GM23338 (cell line): ENCODE data around the gene PGBD4. TPM values are rescaled to one million over a fixed set of nuclear protein-coding genes. Genes with fewer than 3 reads are reported as not detected.

Experiments used
- ATAC-seq: fragments of 200-7000 bp; cut with Tn5 transposase; 3 replicates; pipeline ENCODE4 v1.9.1; 2020
- DNase-seq: peaks from one replicate; pipeline ENCODE4 v3.0.0-alpha.2; 2015; ENCODE audit warnings: low spot score
- H2AFZ ChIP-seq: fragments of 200-600 bp; sonication (generic); 2 replicates; pipeline ENCODE4 v1.8.0; 2016; ENCODE audit warnings: antibody characterized with exemption, mild to moderate bottlenecking, moderate library complexity
- H3F3A ChIP-seq: fragments of 200-600 bp; sonication (generic); replicated peaks from 2 replicates; pipeline ENCODE4 v1.8.0; 2017; ENCODE audit warnings: antibody characterized with exemption, mixed run types, low read depth
- H3K27ac ChIP-seq: fragments of 200-600 bp; sonication (generic); 2 replicates; pipeline ENCODE4 v1.6.1; 2016; ENCODE audit warnings: low read depth
- H3K27me3 ChIP-seq: fragments of 200-600 bp; sonication (generic); 2 replicates; pipeline ENCODE4 v1.8.0; 2016; ENCODE audit warnings: mild to moderate bottlenecking, mixed run types, moderate library complexity; ENCODE audit not compliant: insufficient read depth
- H3K36me3 ChIP-seq: fragments of 200-600 bp; sonication (generic); 2 replicates; pipeline ENCODE4 v1.8.0; 2016; ENCODE audit warnings: mild to moderate bottlenecking; ENCODE audit not compliant: insufficient read depth
- H3K4me1 ChIP-seq: fragments of 200-600 bp; sonication (generic); 2 replicates; pipeline ENCODE4 v1.8.0; 2016; ENCODE audit warnings: mild to moderate bottlenecking, moderate library complexity; ENCODE audit not compliant: insufficient read depth
- H3K4me2 ChIP-seq: fragments of 200-600 bp; sonication (generic); 2 replicates; pipeline ENCODE4 v1.7.1; 2017; ENCODE audit warnings: mixed run types
- H3K4me3 ChIP-seq: fragments of 200-600 bp; sonication (generic); 2 replicates; pipeline ENCODE4 v1.6.1; 2016; ENCODE audit warnings: mixed run types
- H3K79me2 ChIP-seq: fragments of 200-600 bp; sonication (generic); replicated peaks from 2 replicates; pipeline ENCODE4 v1.8.0; 2017; ENCODE audit warnings: mild to moderate bottlenecking; ENCODE audit not compliant: insufficient read depth
- H3K9me2 ChIP-seq: fragments of 200-600 bp; sonication (generic); 2 replicates; pipeline ENCODE4 v1.8.0; 2017; ENCODE audit not compliant: insufficient read depth
- H4K20me1 ChIP-seq: fragments of 200-600 bp; sonication (generic); replicated peaks from 2 replicates; pipeline ENCODE4 v1.8.0; 2017; ENCODE audit warnings: mild to moderate bottlenecking; ENCODE audit not compliant: insufficient read depth
- H3K27ac Mint-ChIP-seq: 2 replicates; pipeline ENCODE4 v1.8.0; 2020; ENCODE audit warnings: inconsistent platforms, mild to moderate bottlenecking, moderate library complexity, mixed read lengths
- H3K27me3 Mint-ChIP-seq: 3 replicates; pipeline ENCODE4 v1.8.0; 2022; ENCODE audit warnings: low read depth, mild to moderate bottlenecking, moderate library complexity, mixed read lengths, inconsistent platforms; ENCODE audit not compliant: insufficient read depth, poor library complexity
- H3K36me3 Mint-ChIP-seq: 3 replicates; pipeline ENCODE4 v1.8.0; 2021; ENCODE audit warnings: low read depth, mild to moderate bottlenecking, inconsistent platforms, moderate library complexity, mixed read lengths
- H3K4me1 Mint-ChIP-seq: 3 replicates; pipeline ENCODE4 v1.8.0; 2020; ENCODE audit warnings: mild to moderate bottlenecking, inconsistent platforms, mixed read lengths
- H3K4me3 Mint-ChIP-seq: 3 replicates; pipeline ENCODE4 v1.8.0; 2021; ENCODE audit warnings: moderate library complexity, mild to moderate bottlenecking, inconsistent platforms, mixed read lengths
- H3K9me3 Mint-ChIP-seq: 3 replicates; pipeline ENCODE4 v1.8.0; 2020; ENCODE audit warnings: moderate library complexity, mild to moderate bottlenecking, inconsistent platforms, mixed read lengths
- CREB1 ChIP-seq: fragments of 250-450 bp; sonication (Bioruptor Pico); IDR thresholded peaks from 2 replicates; pipeline ENCODE4 v1.5.0; 2020; ENCODE audit warnings: low read depth, mild to moderate bottlenecking, moderate library complexity
- CTCF ChIP-seq, 2 experiments: fragments of 200-600 bp in 1 of 2; sonication (generic) in 1 of 2; conservative IDR thresholded peaks; 2 replicates each; pipeline versions ENCODE4 v1.5.1 to v1.6.1; 2016 to 2017; ENCODE audit warnings: antibody characterized with exemption in 2 of 2, low read depth in 2 of 2, mild to moderate bottlenecking in 2 of 2, moderate library complexity in 1 of 2
- EZH2 ChIP-seq: fragments of 200-600 bp; sonication (generic); IDR thresholded peaks from one replicate; pipeline ENCODE4 v1.8.0; 2017; ENCODE audit warnings: antibody characterized with exemption, mild to moderate bottlenecking, low read depth; ENCODE audit not compliant: unreplicated experiment
- EZH2phosphoT487 ChIP-seq: fragments of 200-600 bp; sonication (generic); IDR thresholded peaks from one replicate; pipeline ENCODE4 v1.8.1; 2018; ENCODE audit warnings: antibody characterized with exemption; ENCODE audit not compliant: unreplicated experiment
- NANOG ChIP-seq: IDR thresholded peaks from 2 replicates; pipeline ENCODE4 v1.6.1; 2016; ENCODE audit warnings: antibody characterized with exemption, borderline replicate concordance
- POLR2AphosphoS5 ChIP-seq: IDR thresholded peaks from 2 replicates; pipeline ENCODE4 v1.6.1; 2016; ENCODE audit warnings: antibody characterized with exemption, low read depth
- REST ChIP-seq: IDR thresholded peaks from one replicate; pipeline ENCODE4 v1.6.1; 2018; ENCODE audit warnings: antibody characterized with exemption; ENCODE audit not compliant: unreplicated experiment
- STAT1 ChIP-seq: IDR thresholded peaks from one replicate; pipeline ENCODE4 v1.6.1; 2016; ENCODE audit warnings: antibody characterized with exemption; ENCODE audit not compliant: unreplicated experiment
- ZNF114 ChIP-seq: fragments of 250-450 bp; sonication (Bioruptor Pico); IDR thresholded peaks from 2 replicates; pipeline ENCODE4 v1.5.0; 2020; ENCODE audit warnings: mild to moderate bottlenecking, moderate library complexity
- ZNF462 ChIP-seq: fragments of 250-450 bp; sonication (Bioruptor Pico); IDR thresholded peaks from 2 replicates; pipeline ENCODE4 v1.5.0; 2020; ENCODE audit warnings: mild to moderate bottlenecking, moderate library complexity
- polyA plus RNA-seq: library from polyadenylated mRNA; unstranded; fragments of >200 nt; fragmentation: Nextera tagmentation; extraction: Ambion mirVana; gene quantifications from 2 replicates; pipeline ENCODE4 v1.2.1, GENCODE V29; 2016
- total RNA-seq: library from RNA; depleted of rRNA; stranded (reverse); fragments of >200 nt; shearing (Covaris generic); gene quantifications from 2 replicates; pipeline ENCODE4 v1.2.3, GENCODE V29; 2014

The PGBD4 gene
- total and polyA plus RNA-seq, 2 experiments from 2014 or later, result 0.50 to 0.66 TPM

- TF ChIP-seq REST (no peak), CTCF (conservative IDR thresholded peaks at IDR 0.05; ENCODE audit: low read depth in 2 of 2) (no peak), EZH2phosphoT487 (no peak), STAT1 (no peak), NANOG (no peak)
These were observed 35.9 kb upstream of the PGBD4 start (continued) for GRCh38 chr15:34065941-34066340.

- H3K27me3 Mint-ChIP-seq, result peaks cover 5% of the 10 kb centered on the region
- no peaks in the 10 kb centered on the region for H3K27me3 ChIP-seq
- no peaks in the 10 kb centered on the region for H3K79me2 ChIP-seq
- H3K36me3 Mint-ChIP-seq, result no peaks in the 10 kb centered on the region
- H2AFZ ChIP-seq, result no peak overlapping the region
- H3K9me3 Mint-ChIP-seq, result no peaks in the 10 kb centered on the region
- H4K20me1 ChIP-seq, result no peaks in the 10 kb centered on the region
- DNase-seq, result no peak
- H3K4me1 Mint-ChIP-seq, result no peaks in the 10 kb centered on the region
- H3K27ac ChIP-seq, result no peak overlapping the region
- H3K4me3 Mint-ChIP-seq, result no peak overlapping the region
- no peaks in the 10 kb centered on the region for H3K4me1 ChIP-seq
- no peaks in the 10 kb centered on the region for H3K9me2 ChIP-seq
- H3K27ac Mint-ChIP-seq, result no peak overlapping the region
- ATAC-seq, result no peak
- no peaks in the 10 kb centered on the region for H3F3A ChIP-seq
- no peak overlapping the region for H3K4me2 ChIP-seq
- no peaks in the 10 kb centered on the region for H3K36me3 ChIP-seq
- no peak overlapping the region for H3K4me3 ChIP-seq
- TF ChIP-seq CREB1 (CRISPR knock-in tag), result no peak
- TF ChIP-seq NANOG, result no peak
- TF ChIP-seq ZNF462 (CRISPR knock-in tag), result no peak
- no peak for TF ChIP-seq EZH2
- TF ChIP-seq CTCF (conservative IDR thresholded peaks at IDR 0.05; ENCODE audit: low read depth in 2 of 2), result no peak
- TF ChIP-seq ZNF114 (CRISPR knock-in tag), result no peak
- TF ChIP-seq POLR2AphosphoS5, result no peak
- TF ChIP-seq EZH2phosphoT487, result no peak
These were observed 31.9 kb upstream of the PGBD4 start for GRCh38 chr15:34070003-34070402.
